HG02610 (cell line): ENCODE results near the gene FMC1.
A peak's percentile ranks its signal among the peaks of the same experiment; 100 is the strongest.
"Not testable (repeated sequence)": the region's sequence is repeated elsewhere in the genome, so short reads cannot be mapped to it uniquely, and the experiment has no call there.

Experiments
- ATAC-seq: cut with Tn5 transposase; IDR thresholded peaks from one replicate; pipeline ENCODE4 v1.9.1; 2021; ENCODE audit warnings: mild to moderate bottlenecking, moderate library complexity; ENCODE audit not compliant: unreplicated experiment

Gene FMC1

GRCh38 chr7:139341058-139341775 lies at the start of gene FMC1:
Gene FMC1 (plus strand): TSS chr7:139341337. CDS start chr7:139341385, 48 bp downstream.
- peak; percentile 48 for ATAC-seq

- no peak for ATAC-seq
Observed at GRCh38 chr7:139292821-139293220, 48.3 kb upstream of the FMC1 start.

GRCh38 chr7:139293534-139293933 lies 47.6 kb upstream of the FMC1 start:
- ATAC-seq, result no peak

GRCh38 chr7:139294241-139294640 lies 46.9 kb upstream of the FMC1 start:
- no peak for ATAC-seq

- no peak for ATAC-seq
Observed at GRCh38 chr7:139294951-139295575, 46.1 kb upstream of the FMC1 start.

- ATAC-seq, result no peak
Observed at GRCh38 chr7:139297795-139298194, 43.3 kb upstream of the FMC1 start.

GRCh38 chr7:139299296-139299695 lies 41.8 kb upstream of the FMC1 start:
- no peak for ATAC-seq

- ATAC-seq, result no peak
Observed at GRCh38 chr7:139300390-139300789, 40.7 kb upstream of the FMC1 start.

- ATAC-seq, result no peak
Observed at GRCh38 chr7:139304517-139304916, 36.6 kb upstream of the FMC1 start.

GRCh38 chr7:139317939-139318505 lies 23.1 kb upstream of the FMC1 start:
- no peak for ATAC-seq

- no peak for ATAC-seq
Observed at GRCh38 chr7:139321071-139321745, 19.9 kb upstream of the FMC1 start.

GRCh38 chr7:139324709-139325108 lies 16.4 kb upstream of the FMC1 start:
- ATAC-seq, result not testable (repeated sequence)

- ATAC-seq, result no peak
Observed at GRCh38 chr7:139328375-139328774, 12.8 kb upstream of the FMC1 start.

GRCh38 chr7:139329119-139329518 lies 12.0 kb upstream of the FMC1 start:
- no peak for ATAC-seq

- no peak for ATAC-seq
Observed at GRCh38 chr7:139330333-139331030, 10.7 kb upstream of the FMC1 start.

GRCh38 chr7:139332697-139333359 lies 8.3 kb upstream of the FMC1 start:
- ATAC-seq, result no peak

GRCh38 chr7:139333443-139333842 lies 7.7 kb upstream of the FMC1 start:
- ATAC-seq, result not testable (repeated sequence)

- no peak for ATAC-seq
Observed at GRCh38 chr7:139334399-139335150, 6.6 kb upstream of the FMC1 start.

GRCh38 chr7:139339025-139339424 lies 2.1 kb upstream of the FMC1 start:
- ATAC-seq, result no peak

GRCh38 chr7:139339698-139340036 lies 1.5 kb upstream of the FMC1 start:
- ATAC-seq, result no peak
